Measurements from ENCODE around the gene LRRIQ1. TPM values are rescaled to one million over a fixed set of nuclear protein-coding genes. Genes with fewer than 3 reads are reported as not detected.

Gene LRRIQ1
- total RNA-seq, 2 donors from 2014 or later: 0.05 TPM; not detected in 1

DNA sequence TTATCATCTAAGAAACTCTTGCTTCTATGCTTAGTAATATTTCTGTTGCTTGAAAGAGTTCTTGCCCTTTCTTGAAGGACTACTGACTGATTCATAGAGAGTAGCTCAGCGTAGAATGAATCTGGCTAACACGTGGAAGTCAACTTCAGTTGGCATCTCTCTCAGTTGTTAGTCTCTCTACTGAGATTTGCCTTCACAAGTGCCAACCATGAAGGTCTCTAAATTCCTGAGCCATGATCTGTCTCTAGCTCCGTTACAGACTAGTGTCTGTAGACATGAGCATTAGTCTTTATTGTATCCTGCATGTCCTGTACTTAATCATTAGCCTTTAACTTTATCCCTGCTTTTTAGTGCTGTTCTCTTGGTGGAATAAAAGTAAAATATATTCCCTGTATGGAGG, 224.7 kb downstream of the LRRIQ1 start:
- Histone ChIP-seq H3K36me3 (no peaks in the 10 kb centered on the region), H3K27me3 (no peaks in the 10 kb centered on the region), H3K27ac (no peak overlapping the region), H3K9me3 (no peaks in the 10 kb centered on the region), H3K4me1 (no peaks in the 10 kb centered on the region), H3K4me3 (no peak overlapping the region), H3K9ac (ENCODE audit: low read depth in 2 of 2, low read length in 2 of 2) (no peak overlapping the region)
- intact Hi-C loops (cut with DNase I): no loop called here
- TF ChIP-seq, protein P1, sequence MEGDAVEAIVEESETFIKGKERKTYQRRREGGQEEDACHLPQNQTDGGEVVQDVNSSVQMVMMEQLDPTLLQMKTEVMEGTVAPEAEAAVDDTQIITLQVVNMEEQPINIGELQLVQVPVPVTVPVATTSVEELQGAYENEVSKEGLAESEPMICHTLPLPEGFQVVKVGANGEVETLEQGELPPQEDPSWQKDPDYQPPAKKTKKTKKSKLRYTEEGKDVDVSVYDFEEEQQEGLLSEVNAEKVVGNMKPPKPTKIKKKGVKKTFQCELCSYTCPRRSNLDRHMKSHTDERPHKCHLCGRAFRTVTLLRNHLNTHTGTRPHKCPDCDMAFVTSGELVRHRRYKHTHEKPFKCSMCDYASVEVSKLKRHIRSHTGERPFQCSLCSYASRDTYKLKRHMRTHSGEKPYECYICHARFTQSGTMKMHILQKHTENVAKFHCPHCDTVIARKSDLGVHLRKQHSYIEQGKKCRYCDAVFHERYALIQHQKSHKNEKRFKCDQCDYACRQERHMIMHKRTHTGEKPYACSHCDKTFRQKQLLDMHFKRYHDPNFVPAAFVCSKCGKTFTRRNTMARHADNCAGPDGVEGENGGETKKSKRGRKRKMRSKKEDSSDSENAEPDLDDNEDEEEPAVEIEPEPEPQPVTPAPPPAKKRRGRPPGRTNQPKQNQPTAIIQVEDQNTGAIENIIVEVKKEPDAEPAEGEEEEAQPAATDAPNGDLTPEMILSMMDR (IDR thresholded peaks at IDR 0.05): no peak
- DNase-seq: no peak

DNA sequence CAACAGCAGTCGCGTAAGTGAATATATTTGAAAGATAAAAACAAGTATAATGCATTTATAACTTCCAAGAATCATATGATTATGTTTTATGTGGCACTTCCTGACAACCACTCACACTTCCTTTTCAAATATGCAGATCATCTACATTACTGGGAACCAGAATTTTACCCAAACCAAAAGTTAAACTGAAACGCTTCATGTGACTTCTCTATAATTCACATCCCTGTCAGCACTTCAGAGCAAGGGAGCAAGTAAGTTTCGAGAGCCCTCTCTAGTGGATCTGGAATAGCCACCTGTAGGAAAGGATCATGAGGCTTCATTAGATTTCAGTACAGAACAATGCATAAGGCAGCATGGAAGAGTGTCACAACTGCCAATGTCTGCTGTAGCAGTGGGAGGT, 230.2 kb downstream of the LRRIQ1 start:
- intact Hi-C loops (cut with DNase I): no loop called here
- Histone ChIP-seq H3K4me1 (no peaks in the 10 kb centered on the region), H3K27ac (no peak overlapping the region), H3K36me3 (no peaks in the 10 kb centered on the region), H3K9ac (ENCODE audit: low read depth in 2 of 2, low read length in 2 of 2) (no peak overlapping the region), H3K4me3 (no peak overlapping the region), H3K9me3 (no peaks in the 10 kb centered on the region), H3K27me3 (no peaks in the 10 kb centered on the region)
- DNase-seq: no peak
- TF ChIP-seq, protein P1 (IDR thresholded peaks at IDR 0.05): no peak

DNA sequence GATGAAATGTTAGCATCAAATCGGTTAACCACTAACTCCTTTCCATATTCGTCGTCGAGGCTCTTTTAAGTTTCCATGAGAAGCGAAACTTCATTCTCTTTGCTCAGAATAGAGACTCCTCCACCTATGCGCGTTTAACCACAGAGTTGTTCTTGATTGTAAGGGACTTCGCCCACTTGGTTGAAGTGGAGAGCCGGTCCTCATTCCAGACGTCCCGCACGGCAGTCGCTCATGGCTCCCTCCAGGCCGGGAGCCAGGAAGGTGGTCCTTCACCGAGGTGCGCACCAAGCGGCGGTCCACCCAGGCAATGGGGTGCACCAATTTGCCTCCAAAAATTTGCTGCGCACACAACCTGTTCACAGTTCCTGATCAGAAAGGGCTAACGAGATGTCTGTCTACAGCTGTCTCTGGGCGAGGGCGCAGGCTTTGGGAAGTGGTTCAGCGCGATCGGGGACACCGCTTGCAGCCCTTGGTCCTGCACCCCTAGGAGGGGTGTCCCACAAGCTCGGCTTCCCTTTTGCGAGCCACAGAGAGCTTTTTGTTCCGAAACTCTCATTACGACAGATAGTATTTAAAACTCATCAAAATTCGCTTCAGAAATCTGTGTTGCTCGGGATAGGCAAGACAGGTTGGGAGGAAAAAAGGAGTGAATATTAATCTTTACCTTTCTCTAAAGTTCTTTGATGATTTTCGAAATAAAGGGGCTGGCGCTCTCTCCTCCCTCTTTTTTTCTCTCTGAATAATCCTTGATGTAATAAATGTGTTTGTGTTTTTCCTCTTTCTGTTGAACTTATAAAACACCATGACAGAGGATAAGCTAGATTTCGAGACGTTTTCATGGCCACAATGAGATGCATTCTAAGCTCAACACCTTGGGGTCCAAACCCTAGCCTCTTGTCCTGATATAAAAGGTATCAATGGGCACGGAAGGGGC, 237.5 kb downstream of the LRRIQ1 start:
- H3K36me3 ChIP-seq: no peaks in the 10 kb centered on the region
- TF ChIP-seq, protein P1 (IDR thresholded peaks at IDR 0.05): no peak
- intact Hi-C loops (cut with DNase I): no loop called here
- no peaks in the 10 kb centered on the region for H3K4me1 ChIP-seq
- peaks cover 37% of the 10 kb centered on the region for H3K27me3 ChIP-seq
- H3K4me3 ChIP-seq: no peak overlapping the region
- no peaks in the 10 kb centered on the region for H3K9me3 ChIP-seq
- H3K27ac ChIP-seq: no peak overlapping the region
- DNase-seq: no peak
- no peak overlapping the region for H3K9ac ChIP-seq (ENCODE audit: low read depth in 2 of 2, low read length in 2 of 2)

DNA sequence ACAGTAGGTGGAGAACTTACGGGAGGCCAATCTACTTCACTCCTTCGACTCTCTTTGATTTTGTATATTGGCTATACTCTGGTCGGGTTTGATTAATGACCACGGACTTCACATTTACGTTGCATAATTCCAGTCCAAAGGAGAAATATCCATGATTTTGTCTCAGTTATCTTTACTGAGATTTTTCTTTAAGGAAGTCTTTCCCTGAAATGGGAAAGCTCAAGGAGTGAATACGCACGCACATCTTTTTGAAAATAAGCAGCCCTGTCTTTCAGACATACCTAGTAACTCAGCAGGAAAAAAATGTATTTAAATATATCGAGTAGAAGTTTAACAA, 238.1 kb downstream of the LRRIQ1 start:
- H3K27me3 ChIP-seq: peaks cover 43% of the 10 kb centered on the region
- H3K27ac ChIP-seq: no peak overlapping the region
- no peaks in the 10 kb centered on the region for H3K9me3 ChIP-seq
- H3K4me3 ChIP-seq: no peak overlapping the region
- intact Hi-C loops (cut with DNase I): no loop called here
- DNase-seq: no peak
- TF ChIP-seq, protein P1 (IDR thresholded peaks at IDR 0.05): no peak
- H3K9ac ChIP-seq (ENCODE audit: low read depth in 2 of 2, low read length in 2 of 2): no peak overlapping the region
- no peaks in the 10 kb centered on the region for H3K4me1 ChIP-seq
- no peaks in the 10 kb centered on the region for H3K36me3 ChIP-seq

DNA sequence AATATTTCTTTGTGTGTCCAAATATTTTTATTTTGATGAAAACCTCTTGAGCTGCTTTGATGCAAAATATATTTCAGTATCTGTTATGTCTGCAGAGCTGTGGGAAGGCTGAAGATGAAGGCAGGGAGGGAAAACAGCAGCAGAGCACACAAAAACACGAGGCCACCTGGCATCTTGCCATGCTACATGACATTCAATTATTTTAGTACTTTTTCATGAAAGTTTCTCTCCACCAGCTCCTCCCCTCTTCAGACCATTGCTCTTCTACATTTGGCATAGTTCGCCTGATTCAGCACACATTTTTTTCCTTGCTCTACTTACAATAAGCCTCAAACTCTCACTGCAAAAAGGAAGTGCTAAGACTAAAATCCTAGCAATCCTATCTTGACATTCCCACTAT, 239.2 kb downstream of the LRRIQ1 start:
- TF ChIP-seq, protein P1 (IDR thresholded peaks at IDR 0.05): no peak
- Histone ChIP-seq H3K36me3 (no peaks in the 10 kb centered on the region), H3K9ac (ENCODE audit: low read depth in 2 of 2, low read length in 2 of 2) (no peak overlapping the region), H3K27ac (no peak overlapping the region), H3K27me3 (peaks cover 53% of the 10 kb centered on the region), H3K9me3 (no peaks in the 10 kb centered on the region), H3K4me3 (no peak overlapping the region), H3K4me1 (no peaks in the 10 kb centered on the region)
- intact Hi-C loops (cut with DNase I): no loop called here
- DNase-seq: no peak

Data from colonic mucosa (tissue), 4 donors.